Breast epithelium (tissue), 3 donors: ENCODE measurements around the gene EPN2.

Experiments
- POLR2A ChIP-seq: fragments of 450-650 bp; IDR thresholded peaks from one replicate; pipeline ENCODE4 v1.6.1; 2016; ENCODE audit warnings: antibody characterized with exemption, mild to moderate bottlenecking, moderate library complexity
- POLR2AphosphoS5 ChIP-seq, 3 donors: sonication (generic); formaldehyde crosslinking; IDR thresholded peaks; one replicate each; pipeline ENCODE4 v1.6.1; 2017; ENCODE audit warnings: antibody characterized with exemption in 3 of 3
- TF ChIP-seq, protein P1 (sequence below), 3 donors: fragments of 450-650 bp; IDR thresholded peaks; one replicate each; pipeline ENCODE4 v1.5.1; 2016 to 2017; ENCODE audit warnings: antibody characterized with exemption in 3 of 3, mild to moderate bottlenecking in 3 of 3, moderate library complexity in 3 of 3

- no peak for TF ChIP-seq POLR2AphosphoS5 (IDR thresholded peaks at IDR 0.05)
- TF ChIP-seq, protein P1, sequence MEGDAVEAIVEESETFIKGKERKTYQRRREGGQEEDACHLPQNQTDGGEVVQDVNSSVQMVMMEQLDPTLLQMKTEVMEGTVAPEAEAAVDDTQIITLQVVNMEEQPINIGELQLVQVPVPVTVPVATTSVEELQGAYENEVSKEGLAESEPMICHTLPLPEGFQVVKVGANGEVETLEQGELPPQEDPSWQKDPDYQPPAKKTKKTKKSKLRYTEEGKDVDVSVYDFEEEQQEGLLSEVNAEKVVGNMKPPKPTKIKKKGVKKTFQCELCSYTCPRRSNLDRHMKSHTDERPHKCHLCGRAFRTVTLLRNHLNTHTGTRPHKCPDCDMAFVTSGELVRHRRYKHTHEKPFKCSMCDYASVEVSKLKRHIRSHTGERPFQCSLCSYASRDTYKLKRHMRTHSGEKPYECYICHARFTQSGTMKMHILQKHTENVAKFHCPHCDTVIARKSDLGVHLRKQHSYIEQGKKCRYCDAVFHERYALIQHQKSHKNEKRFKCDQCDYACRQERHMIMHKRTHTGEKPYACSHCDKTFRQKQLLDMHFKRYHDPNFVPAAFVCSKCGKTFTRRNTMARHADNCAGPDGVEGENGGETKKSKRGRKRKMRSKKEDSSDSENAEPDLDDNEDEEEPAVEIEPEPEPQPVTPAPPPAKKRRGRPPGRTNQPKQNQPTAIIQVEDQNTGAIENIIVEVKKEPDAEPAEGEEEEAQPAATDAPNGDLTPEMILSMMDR (IDR thresholded peaks at IDR 0.05) = no peak
- TF ChIP-seq POLR2A = no peak
Measured at GRCh38 chr17:19238167-19238505, 970 bp downstream of the EPN2 start.
